ENCODE measurements around the gene WWOX.

GRCh38 chr16:78213751-78214150, 114.3 kb downstream of the WWOX start:
- TF ChIP-seq EZH2 (optimal IDR thresholded peaks at IDR 0.05; ENCODE audit: low read depth, low read length) (no peak), CTCF (IDR thresholded peaks at IDR 0.05; ENCODE audit: low read length) (no peak)

All from MM.1S (cell line).